ENCODE data around the gene TNNI2. TPM values are rescaled to one million over a fixed set of nuclear protein-coding genes. Genes with fewer than 3 reads are reported as not detected.

The TNNI2 gene
- total RNA-seq, 1 experiment from 2014 or later = 7.8 TPM

DNA sequence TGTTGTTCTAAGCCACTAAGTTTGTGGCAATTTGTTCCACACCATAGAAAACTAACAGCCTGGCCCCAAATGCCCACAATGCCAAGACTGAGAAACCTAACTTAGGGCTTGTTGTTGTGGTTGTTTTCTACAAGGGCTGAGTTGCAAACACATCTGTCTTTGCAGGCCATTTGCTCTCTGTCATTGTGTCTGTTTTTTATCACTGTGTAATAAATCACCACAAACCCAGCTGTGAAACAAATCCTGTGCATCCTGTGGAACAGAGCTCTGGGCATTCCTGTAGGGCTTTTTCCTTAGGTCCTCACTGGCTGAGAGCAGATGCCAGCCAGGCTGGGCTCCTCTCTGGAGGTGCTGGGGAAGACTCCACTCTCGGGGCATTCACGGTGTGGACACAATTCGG lies 19.7 kb upstream of the TNNI2 start:
- H3K9me2 ChIP-seq (ENCODE audit: insufficient read depth) = no peaks in the 10 kb centered on the region
- H3K4me1 ChIP-seq (replicated peaks; ENCODE audit: insufficient read depth) = 0 out of 2 replicates have a peak, but pooled peaks cover 4% of the 10 kb centered on the region
- no peak overlapping the region for H3K4me2 ChIP-seq
- H3K36me3 ChIP-seq (ENCODE audit: low read depth) = no peaks in the 10 kb centered on the region
- no peaks in the 10 kb centered on the region for H3K79me2 ChIP-seq (ENCODE audit: low read depth)
- POLR2A ChIA-PET (ENCODE audit: unreplicated experiment) = no interaction called here
- H3K4me3 ChIP-seq = no peak overlapping the region
- H3K27me3 ChIP-seq (ENCODE audit: insufficient read depth, low read depth) = no peaks in the 10 kb centered on the region
- H4K20me1 ChIP-seq (ENCODE audit: insufficient read depth) = no peaks in the 10 kb centered on the region
- CTCF ChIA-PET = no interaction called here
- H3F3A ChIP-seq (ENCODE audit: insufficient read depth, low read depth) = peaks cover 4% of the 10 kb centered on the region; the same call in 1 of the 2 replicates
- H3K9me3 ChIP-seq (ENCODE audit: insufficient read depth, low read depth) = no peaks in the 10 kb centered on the region; the same call in 1 of the 2 replicates
- no TSS peak for BruUV-seq (replicated peaks)
- no peak for DNase-seq
- H3K27ac ChIP-seq = no peak overlapping the region
- H2AFZ ChIP-seq = no peak overlapping the region
- TF ChIP-seq CTCF (conservative IDR thresholded peaks at IDR 0.05) = no peak
- no peak for TF ChIP-seq EZH2 (IDR thresholded peaks at IDR 0.05; ENCODE audit: low read depth)
- intact Hi-C loops (cut with micrococcal nuclease; ENCODE audit: unreplicated experiment) = no loop called here

DNA sequence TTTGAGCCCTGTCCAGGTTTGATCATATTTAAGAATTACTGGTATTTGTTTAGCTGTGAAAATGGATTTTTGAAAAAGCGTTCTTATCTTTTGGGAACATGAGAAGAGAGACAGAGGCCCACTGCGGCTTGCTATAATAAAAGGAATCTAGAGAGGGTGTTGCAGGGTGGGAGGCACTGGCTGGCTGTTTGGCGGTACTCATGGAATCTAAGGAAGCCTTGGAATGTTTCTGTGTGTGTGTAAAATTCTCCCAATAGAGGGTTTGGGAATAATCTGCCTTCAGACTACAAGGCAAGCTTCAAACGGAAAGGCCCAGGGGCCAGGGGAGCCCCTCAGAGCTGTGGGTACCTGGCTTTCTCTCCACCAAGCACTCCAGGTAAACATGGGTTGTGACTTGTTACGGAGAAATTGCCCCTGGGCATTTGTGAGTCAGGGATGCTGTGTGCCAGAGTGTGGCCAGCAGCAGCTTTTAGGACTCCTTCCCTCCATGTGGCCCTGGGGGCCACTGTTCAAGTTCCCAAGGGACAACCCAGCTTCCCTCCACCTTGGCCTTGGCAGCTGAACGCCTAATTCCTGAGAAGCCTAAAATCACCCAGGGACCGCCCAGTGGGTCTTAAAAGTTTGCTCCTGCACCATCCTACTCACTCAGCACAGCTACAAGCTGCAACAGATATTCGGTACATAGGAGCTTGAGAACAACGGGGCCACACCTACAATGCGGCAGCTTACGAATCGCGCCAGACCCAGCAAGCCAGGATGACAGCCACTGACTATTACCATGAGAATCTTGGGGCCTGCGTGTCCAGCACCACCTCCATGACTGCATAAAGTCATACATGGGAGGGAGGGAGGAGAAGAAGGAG lies 18.1 kb upstream of the TNNI2 start:
- H3K27ac ChIP-seq = no peak overlapping the region

DNA sequence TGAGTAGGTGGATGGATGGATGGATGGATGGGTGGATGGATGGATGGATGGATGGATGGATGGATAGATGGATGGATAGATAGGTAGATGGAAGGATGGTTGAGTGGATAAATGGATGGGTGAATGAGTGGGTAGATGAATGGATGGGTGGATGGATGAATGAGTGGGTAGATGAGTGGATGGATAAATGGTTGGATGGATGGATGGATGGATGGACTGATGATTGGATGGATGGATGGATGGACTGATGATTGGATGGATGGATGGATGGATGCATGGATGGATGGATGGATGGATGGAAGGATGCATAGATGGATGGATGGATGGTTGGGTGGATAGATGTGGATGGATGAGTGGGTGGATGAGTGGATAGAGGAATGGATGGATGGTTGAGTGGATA lies 17.2 kb upstream of the TNNI2 start:
- H3K4me1 ChIP-seq (replicated peaks; ENCODE audit: insufficient read depth) = 0 out of 2 replicates have a peak, but pooled peaks cover 7% of the 10 kb centered on the region
- H3F3A ChIP-seq (ENCODE audit: insufficient read depth, low read depth) = peaks cover 4% of the 10 kb centered on the region; the same call in 1 of the 2 replicates
- H3K4me2 ChIP-seq = no peak overlapping the region
- no peaks in the 10 kb centered on the region for H3K79me2 ChIP-seq (ENCODE audit: low read depth)
- no peaks in the 10 kb centered on the region for H3K36me3 ChIP-seq (ENCODE audit: low read depth)
- no TSS peak for BruUV-seq (replicated peaks)
- CTCF ChIA-PET = no interaction called here
- intact Hi-C loops (cut with micrococcal nuclease; ENCODE audit: unreplicated experiment) = loop anchor here (10.0 kb wide), 1 partner anchor 277 kb away; no protein-coding TSS in a partner anchor
- H3K27me3 ChIP-seq (ENCODE audit: insufficient read depth, low read depth) = no peaks in the 10 kb centered on the region
- no peak overlapping the region for H3K4me3 ChIP-seq
- no peaks in the 10 kb centered on the region; the same call in 1 of the 2 replicates for H3K9me3 ChIP-seq (ENCODE audit: insufficient read depth, low read depth)
- no peak for DNase-seq
- POLR2A ChIA-PET (ENCODE audit: unreplicated experiment) = no interaction called here
- TF ChIP-seq EZH2 (IDR thresholded peaks at IDR 0.05; ENCODE audit: low read depth) = no peak
- no peak overlapping the region for H2AFZ ChIP-seq
- H4K20me1 ChIP-seq (ENCODE audit: insufficient read depth) = no peaks in the 10 kb centered on the region
- no peak overlapping the region for H3K27ac ChIP-seq
- H3K9me2 ChIP-seq (ENCODE audit: insufficient read depth) = no peaks in the 10 kb centered on the region

More for the DNA sequence above, 18.1 kb upstream of the TNNI2 start:
- Histone ChIP-seq H3F3A (ENCODE audit: insufficient read depth, low read depth) (peaks cover 4% of the 10 kb centered on the region; the same call in 1 of the 2 replicates), H3K9me2 (ENCODE audit: insufficient read depth) (no peaks in the 10 kb centered on the region), H3K4me3 (no peak overlapping the region), H2AFZ (no peak overlapping the region), H3K4me1 (replicated peaks; ENCODE audit: insufficient read depth) (0 out of 2 replicates have a peak, but pooled peaks cover 4% of the 10 kb centered on the region), H3K36me3 (ENCODE audit: low read depth) (no peaks in the 10 kb centered on the region), H4K20me1 (ENCODE audit: insufficient read depth) (no peaks in the 10 kb centered on the region), H3K79me2 (ENCODE audit: low read depth) (no peaks in the 10 kb centered on the region), H3K4me2 (no peak overlapping the region), H3K9me3 (ENCODE audit: insufficient read depth, low read depth) (no peaks in the 10 kb centered on the region; the same call in 1 of the 2 replicates), H3K27me3 (ENCODE audit: insufficient read depth, low read depth) (no peaks in the 10 kb centered on the region)
- ChIA-PET CTCF (interaction anchor here (0.5 kb wide), 1 partner anchor 10 kb away, joined by 3 read pairs; no protein-coding TSS in a partner anchor), POLR2A (ENCODE audit: unreplicated experiment) (no interaction called here)
- intact Hi-C loops (cut with micrococcal nuclease; ENCODE audit: unreplicated experiment) = loop anchor here (10.0 kb wide), 1 partner anchor 276 kb away; no protein-coding TSS in a partner anchor
- TF ChIP-seq CTCF (conservative IDR thresholded peaks at IDR 0.05) (no peak), EZH2 (IDR thresholded peaks at IDR 0.05; ENCODE audit: low read depth) (no peak)
- DNase-seq = no peak
- BruUV-seq (replicated peaks) = no TSS peak

Measured in PC-9 (cell line).